Lung (tissue), 12 donors: Measurements from ENCODE around the gene PSMB11. TPM values are rescaled to one million over a fixed set of nuclear protein-coding genes. Genes with fewer than 3 reads are reported as not detected.

ENCODE experiments used
- ATAC-seq: fragments of 200-7000 bp; cut with Tn5 transposase; one replicate; pipeline ENCODE4 v1.9.1; 2020; ENCODE audit warnings: moderate number of reproducible peaks; ENCODE audit not compliant: insufficient read depth, low FRiP score
- DNase-seq, 3 donors: peaks; one replicate each; pipeline ENCODE4 v3.0.0-alpha.2; 2013 to 2017
- H3K27ac ChIP-seq, 2 donors: one replicate each; pipeline ENCODE4 v1.5.1; 2013; ENCODE audit warnings: mild to moderate bottlenecking in 2 of 2, moderate library complexity in 2 of 2, control low read depth in 1 of 2, inconsistent platforms in 1 of 2, low read depth in 1 of 2, low read length in 1 of 2
- H3K27me3 ChIP-seq, 3 donors: one replicate each; pipeline ENCODE4 v1.5.1; 2013; ENCODE audit warnings: low read length in 2 of 3; ENCODE audit not compliant: control insufficient read depth in 3 of 3, insufficient read depth in 3 of 3
- H3K36me3 ChIP-seq, 4 donors: one replicate each; pipeline ENCODE4 v1.5.1; 2013; ENCODE audit warnings: low read length in 4 of 4, mild to moderate bottlenecking in 1 of 4, moderate library complexity in 1 of 4; ENCODE audit not compliant: control insufficient read depth in 4 of 4, insufficient read depth in 4 of 4
- H3K4me1 ChIP-seq, 5 donors: one replicate each; pipeline ENCODE4 v1.5.1; 2013; ENCODE audit warnings: low read length in 5 of 5, mild to moderate bottlenecking in 2 of 5, moderate library complexity in 1 of 5; ENCODE audit not compliant: control insufficient read depth in 5 of 5, insufficient read depth in 5 of 5
- H3K4me3 ChIP-seq: one replicate; pipeline ENCODE4 v1.5.1; 2013; ENCODE audit warnings: mild to moderate bottlenecking, control low read depth, moderate library complexity
- H3K9ac ChIP-seq, 2 donors: one replicate each; pipeline ENCODE4 v1.5.1; 2013; ENCODE audit warnings: low read length in 2 of 2, control low read depth in 1 of 2; ENCODE audit not compliant: insufficient read depth in 1 of 2
- H3K9me3 ChIP-seq, 4 donors: one replicate each; pipeline ENCODE4 v1.5.1; 2013; ENCODE audit warnings: low read length in 3 of 4, mild to moderate bottlenecking in 1 of 4, moderate library complexity in 1 of 4; ENCODE audit not compliant: control insufficient read depth in 4 of 4, insufficient read depth in 3 of 4
- CTCF ChIP-seq: IDR thresholded peaks from 2 replicates; pipeline ENCODE4 v1.5.1; 2012; ENCODE audit warnings: mild to moderate bottlenecking; ENCODE audit errors: control extremely low read depth, extremely low read depth
- WGBS, 2 donors: extraction: QIAGEN DNeasy Blood & Tissue Kit; methylation state at CpG; one replicate each; pipeline ENCODE4 v1.1.7; 2013; 5-methylcytosine and 5-hydroxymethylcytosine counted together
- polyA plus RNA-seq, 2 donors: library from polyadenylated mRNA; stranded (reverse); fragments of 200-250 nt; gene quantifications; one replicate each; pipeline ENCODE4 v1.2.1, GENCODE V29; 2013
- total RNA-seq, 2 donors: library from RNA; depleted of rRNA in 1 of 2; stranded (reverse); fragments of >200 nt in 1 of 2; gene quantifications; one replicate each; pipeline ENCODE4 v1.2.1, GENCODE V29; 2014 to 2021
- donor health status: control.
- donor health status: control.
- donor health status: Bipolar disorder and iron deficiency.
- donor health status: healthy.
- donor health status: DM: yes; HTN: yes; CAD: no.

The PSMB11 gene
- total and polyA plus RNA-seq, 4 donors: not detected

GRCh38 chr14:23024612-23025075 lies 17.4 kb upstream of the PSMB11 start:
- Histone ChIP-seq H3K27ac (no peak overlapping the region), H3K4me3 (no peak overlapping the region), H3K4me1 (peaks cover 0 to 16% (median 3%) of the 10 kb centered on the region in 5 donors), H3K9me3 (no peaks in the 10 kb centered on the region), H3K9ac (no peak overlapping the region), H3K36me3 (peaks cover 0 to 15% (median 9%) of the 10 kb centered on the region in 4 donors), H3K27me3 (no peaks in the 10 kb centered on the region)
- WGBS, 2 donors: 86 to 87% methylated on average over 7 of the region's 7 CpGs
- ATAC-seq (no peak), DNase-seq (no peak)
- no peak for TF ChIP-seq CTCF

- Histone ChIP-seq H3K9ac (no peak overlapping the region), H3K4me1 (peaks cover 0 to 16% (median 3%) of the 10 kb centered on the region in 5 donors), H3K9me3 (no peaks in the 10 kb centered on the region), H3K4me3 (no peak overlapping the region), H3K27ac (no peak overlapping the region), H3K27me3 (no peaks in the 10 kb centered on the region), H3K36me3 (peaks cover 0 to 17% (median 9%) of the 10 kb centered on the region in 4 donors)
- WGBS, 2 donors: 55 to 66% methylated on average over 4 of the region's 4 CpGs
- peak in 2 of 3 donors; percentile 31 to 42 for DNase-seq
- no peak for ATAC-seq
- TF ChIP-seq CTCF: no peak
Measured at GRCh38 chr14:23025151-23025814, 16.7 kb upstream of the PSMB11 start.

DNA sequence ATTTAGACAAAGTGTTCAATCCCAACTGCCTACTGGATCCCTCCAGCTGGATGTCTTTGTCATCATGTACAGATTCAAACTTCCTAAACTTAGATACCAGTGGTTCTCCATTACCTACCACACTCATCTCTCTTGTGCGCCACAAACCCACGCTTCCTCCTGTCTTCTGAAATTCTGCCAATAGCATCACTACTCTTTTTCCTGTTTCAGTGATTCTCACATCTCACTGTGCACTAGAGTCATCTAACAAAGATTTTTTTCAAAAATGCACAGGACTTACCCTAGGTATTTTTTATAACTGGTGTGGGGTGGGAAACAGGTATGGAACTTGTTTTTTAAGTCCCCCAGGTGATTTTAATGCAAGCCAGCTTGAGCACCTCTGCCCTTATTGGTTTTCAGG lies 13.2 kb upstream of the PSMB11 start:
- Histone ChIP-seq H3K36me3 (peaks cover 5 to 30% (median 15%) of the 10 kb centered on the region in 4 donors), H3K27ac (no peak overlapping the region), H3K4me1 (peaks cover 0 to 19% (median 9%) of the 10 kb centered on the region in 5 donors), H3K9ac (no peak overlapping the region), H3K9me3 (no peaks in the 10 kb centered on the region), H3K27me3 (no peaks in the 10 kb centered on the region), H3K4me3 (no peak overlapping the region)
- WGBS, 2 donors: 30 to 53% methylated on average over 2 of the region's 2 CpGs
- DNase-seq: no peak
- no peak for ATAC-seq
- no peak for TF ChIP-seq CTCF
